ENCODE data around the gene TBXAS1.

The TBXAS1 gene

DNA sequence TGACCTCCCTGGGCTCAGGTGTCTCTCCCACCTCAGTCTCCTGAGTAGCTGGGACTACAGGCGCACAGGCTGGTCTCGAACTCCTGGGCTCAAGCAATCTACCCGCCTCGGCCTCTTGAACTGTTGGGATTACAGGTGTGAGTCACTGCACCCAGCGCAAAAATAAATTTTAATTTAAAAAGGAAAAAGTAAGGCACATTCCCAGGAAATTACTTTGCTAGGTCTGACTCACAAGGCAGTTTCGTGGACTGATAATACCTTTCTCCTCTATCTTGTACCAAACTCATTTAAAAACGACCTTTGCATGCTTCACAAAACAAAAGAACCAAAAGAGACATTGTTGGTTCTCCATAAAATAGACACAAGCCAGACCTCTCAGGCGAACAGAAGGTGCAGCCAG, 204.0 kb downstream of the TBXAS1 start:
- in situ Hi-C loops (cut with MboI; ENCODE audit: low sequenced_read_pairs, unreplicated experiment) = no loop called here
- no peak for TF ChIP-seq CTCF (IDR thresholded peaks at IDR 0.05; ENCODE audit: borderline replicate concordance, control extremely low read depth, extremely low read depth, insufficient read depth, missing control alignments)
- no peak for DNase-seq (ENCODE audit: low spot score)

DNA sequence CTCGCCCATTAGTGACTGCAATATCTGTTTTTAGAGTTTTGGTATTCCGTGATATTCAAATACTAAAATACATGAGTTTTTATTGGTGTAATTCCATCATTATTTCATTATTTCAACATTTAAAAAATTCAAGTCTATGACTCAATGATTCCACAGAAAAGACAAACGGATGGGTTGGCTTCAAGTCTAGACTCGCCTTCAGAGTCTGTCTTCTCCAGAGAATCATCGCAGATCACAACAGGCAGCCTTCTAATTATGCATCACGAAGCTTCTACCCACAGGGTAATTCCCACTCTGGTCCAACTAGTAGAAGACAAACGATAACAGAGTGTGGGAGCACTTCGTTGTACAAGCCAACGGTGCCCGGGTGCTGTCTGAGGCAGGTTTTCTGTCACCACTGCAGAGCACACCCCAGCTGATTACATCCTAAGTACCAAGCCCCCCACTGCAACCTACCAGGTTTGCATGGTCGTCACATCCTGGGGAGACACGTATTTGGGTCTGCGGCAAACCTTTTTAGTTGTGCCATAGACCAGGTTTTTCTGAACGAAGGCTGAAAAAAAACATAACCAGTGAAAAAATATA, 204.8 kb downstream of the TBXAS1 start:
- no peak for TF ChIP-seq CTCF (IDR thresholded peaks at IDR 0.05; ENCODE audit: borderline replicate concordance, control extremely low read depth, extremely low read depth, insufficient read depth, missing control alignments)
- DNase-seq (ENCODE audit: low spot score) = no peak
- in situ Hi-C loops (cut with MboI; ENCODE audit: low sequenced_read_pairs, unreplicated experiment) = no loop called here

- TF ChIP-seq CTCF (IDR thresholded peaks at IDR 0.05; ENCODE audit: borderline replicate concordance, control extremely low read depth, extremely low read depth, insufficient read depth, missing control alignments) = no peak
- no peak for DNase-seq (ENCODE audit: low spot score)
- in situ Hi-C loops (cut with MboI; ENCODE audit: low sequenced_read_pairs, unreplicated experiment) = no loop called here
Measured at GRCh38 chr7:140034421-140034820, 205.4 kb downstream of the TBXAS1 start.

GRCh38 chr7:140035400-140036223, 206.5 kb downstream of the TBXAS1 start:
- DNase-seq (ENCODE audit: low spot score) = no peak
- in situ Hi-C loops (cut with MboI; ENCODE audit: low sequenced_read_pairs, unreplicated experiment) = no loop called here
- no peak for TF ChIP-seq CTCF (IDR thresholded peaks at IDR 0.05; ENCODE audit: borderline replicate concordance, control extremely low read depth, extremely low read depth, insufficient read depth, missing control alignments)

- in situ Hi-C loops (cut with MboI; ENCODE audit: low sequenced_read_pairs, unreplicated experiment) = no loop called here
- TF ChIP-seq CTCF (IDR thresholded peaks at IDR 0.05; ENCODE audit: borderline replicate concordance, control extremely low read depth, extremely low read depth, insufficient read depth, missing control alignments) = no peak
- DNase-seq (ENCODE audit: low spot score) = no peak
Measured at GRCh38 chr7:140036224-140036962, 207.3 kb downstream of the TBXAS1 start.

GRCh38 chr7:140039066-140039465, 210.0 kb downstream of the TBXAS1 start:
- no peak for DNase-seq (ENCODE audit: low spot score)
- TF ChIP-seq CTCF (IDR thresholded peaks at IDR 0.05; ENCODE audit: borderline replicate concordance, control extremely low read depth, extremely low read depth, insufficient read depth, missing control alignments) = no peak
- in situ Hi-C loops (cut with MboI; ENCODE audit: low sequenced_read_pairs, unreplicated experiment) = no loop called here

Data from GM13976 (cell line).